ENCODE measurements around the gene ZMYND8.
"Not testable (repeated sequence)": the region's sequence is repeated elsewhere in the genome, so short reads cannot be mapped to it uniquely, and the experiment has no call there.

Gene ZMYND8

DNA sequence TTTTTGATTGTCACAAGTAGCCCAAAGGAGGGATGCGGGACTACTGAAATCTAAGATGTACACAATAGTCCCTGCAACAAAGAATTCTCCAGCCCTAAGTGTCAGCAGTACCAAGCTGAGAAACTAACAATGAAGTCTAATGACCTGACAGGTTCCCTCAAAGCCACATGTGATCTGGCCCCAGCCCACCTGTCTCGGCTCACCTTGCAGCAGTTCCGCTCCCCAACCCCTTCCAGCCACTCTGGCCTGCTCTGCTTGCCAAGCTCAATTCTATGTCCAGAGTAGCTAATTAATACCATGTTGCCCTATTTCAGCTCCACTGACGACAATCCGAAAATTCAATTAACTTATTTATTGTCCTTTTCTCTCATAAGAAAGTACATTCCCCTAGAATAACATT is 72.1 kb downstream of the ZMYND8 start:
- no peak for DNase-seq

DNA sequence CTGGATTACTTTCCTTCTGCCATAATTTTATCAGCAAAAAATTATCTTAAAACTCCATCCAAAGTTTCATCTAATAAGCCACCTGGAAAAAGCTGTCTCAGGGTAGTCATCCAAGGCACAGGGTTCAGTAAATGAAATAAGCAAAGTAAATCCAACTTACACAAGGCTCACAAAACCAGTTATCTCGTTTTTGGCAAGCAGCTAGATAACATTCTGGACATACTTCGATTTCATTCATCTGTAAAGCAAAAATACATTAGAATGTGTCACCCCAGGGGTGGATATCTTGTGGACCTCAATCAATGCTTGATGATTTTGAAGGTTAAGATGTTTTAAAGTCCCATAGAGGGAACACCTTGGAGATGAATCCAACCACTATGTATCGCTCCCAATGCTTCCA is 73.1 kb downstream of the ZMYND8 start:
- DNase-seq, result no peak

DNA sequence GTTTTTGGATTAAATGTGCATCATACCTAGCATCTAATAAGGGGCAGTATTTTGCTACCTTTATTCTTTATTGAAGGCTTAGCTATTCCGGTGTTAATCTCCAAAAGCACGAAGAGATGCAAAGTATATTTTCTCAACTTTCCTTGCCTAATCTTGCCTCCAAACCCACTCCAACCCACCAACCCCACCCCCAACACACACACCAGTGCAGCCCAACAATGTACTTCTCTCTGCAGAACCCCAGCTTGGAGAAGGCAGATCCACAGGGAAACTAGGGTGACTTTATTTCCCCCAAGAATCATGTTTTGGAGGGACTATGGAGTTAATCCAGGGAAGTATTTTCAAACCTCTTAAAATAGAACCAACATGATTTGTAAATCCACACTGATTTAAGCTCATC is 73.6 kb downstream of the ZMYND8 start:
- no peak for DNase-seq

DNA sequence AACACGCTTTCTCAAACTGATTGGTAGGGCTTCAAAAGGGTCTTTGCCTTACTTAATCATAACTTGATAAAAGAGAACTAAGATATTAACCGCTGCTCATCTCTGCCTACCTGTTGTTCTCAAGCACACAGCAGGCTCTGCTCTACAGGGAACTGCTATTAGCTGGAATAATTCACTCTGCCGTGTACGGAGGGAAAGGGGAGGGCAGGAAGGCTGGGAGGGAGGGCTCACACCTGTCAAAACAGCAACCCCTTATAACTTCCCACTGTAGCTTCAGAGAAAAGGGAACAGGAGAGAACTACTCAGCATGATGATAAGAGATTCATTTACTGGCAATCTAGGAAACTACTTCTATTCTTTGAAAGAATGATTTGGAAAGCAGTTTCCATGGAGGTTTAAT is 75.1 kb downstream of the ZMYND8 start:
- no peak for DNase-seq

DNA sequence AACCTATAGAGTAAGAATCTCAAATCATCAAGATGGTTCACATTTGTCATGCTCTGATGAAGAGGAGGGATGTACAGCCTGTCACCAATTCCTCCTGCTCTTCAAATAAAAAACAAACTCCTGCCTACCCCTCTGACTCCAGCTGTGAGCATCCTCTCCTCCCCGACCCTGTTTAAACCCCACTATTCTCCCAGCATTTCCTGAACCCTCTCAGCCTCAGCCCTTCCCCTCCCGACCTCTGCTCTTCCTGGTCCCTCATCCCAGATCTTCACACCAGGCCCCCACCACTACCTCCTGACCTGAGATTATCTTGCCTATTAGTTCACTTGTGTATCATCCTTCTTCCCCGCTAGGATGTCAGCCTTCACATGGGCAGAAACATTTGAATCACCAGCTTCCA is 75.8 kb downstream of the ZMYND8 start:
- no peak for DNase-seq

DNA sequence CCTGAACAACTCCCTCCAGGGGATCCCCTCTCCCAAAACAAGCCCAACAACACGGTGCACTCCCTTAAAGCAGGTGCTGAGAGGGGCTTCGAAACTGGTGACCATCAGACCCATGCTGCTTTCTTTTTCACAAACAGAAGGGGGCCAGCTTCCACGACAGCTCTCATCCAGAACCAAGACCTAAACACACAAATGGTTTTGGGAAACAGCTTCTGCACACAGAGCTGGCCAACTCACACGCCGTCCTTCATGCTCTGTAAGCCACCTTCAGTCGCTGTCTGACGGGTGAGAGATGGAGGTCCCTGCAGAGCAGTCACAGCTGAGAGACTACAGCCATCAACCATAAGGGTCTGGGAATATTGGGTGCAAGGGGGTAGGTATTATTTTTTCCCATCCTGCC is 76.3 kb downstream of the ZMYND8 start:
- DNase-seq, result no peak

DNA sequence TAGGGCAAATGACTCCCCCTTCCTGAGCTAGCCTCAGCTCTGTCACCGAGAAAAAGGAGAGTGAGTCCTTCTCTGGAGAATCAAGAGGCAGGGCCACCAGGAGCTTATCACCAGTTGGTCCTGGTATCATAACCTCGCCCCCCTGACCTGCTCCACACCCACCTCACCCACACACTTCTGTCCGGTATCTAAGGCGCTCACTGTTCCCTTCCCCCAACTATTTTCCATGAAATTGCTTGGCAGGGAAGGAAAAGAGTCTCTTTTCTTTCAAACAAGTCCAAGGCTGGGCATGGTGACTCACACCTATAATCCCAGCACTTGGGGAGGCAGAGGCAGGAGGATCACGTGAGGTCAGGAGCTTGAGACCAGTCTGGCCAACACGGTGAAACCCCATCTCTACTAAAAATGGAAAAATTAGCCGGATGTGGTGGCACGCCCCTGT is 77.6 kb downstream of the ZMYND8 start:
- DNase-seq, result peak; percentile 46

DNA sequence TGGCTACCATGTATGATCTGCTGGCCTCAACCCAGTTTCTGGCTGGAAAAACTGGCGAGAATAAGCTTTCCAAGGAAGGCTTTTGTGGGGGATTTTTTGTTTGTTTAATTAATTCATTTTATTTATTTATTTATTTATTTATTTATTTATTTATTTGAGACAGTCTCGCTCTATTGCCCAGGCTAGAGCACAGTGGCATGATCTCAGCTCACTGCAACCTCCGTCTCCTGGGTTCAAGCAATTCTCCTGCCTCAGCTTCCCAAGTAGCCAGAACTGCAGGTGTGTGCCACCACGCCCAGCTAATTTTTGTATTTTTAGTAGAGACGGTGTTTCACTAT is 79.0 kb downstream of the ZMYND8 start:
- DNase-seq, result not testable (repeated sequence)

DNA sequence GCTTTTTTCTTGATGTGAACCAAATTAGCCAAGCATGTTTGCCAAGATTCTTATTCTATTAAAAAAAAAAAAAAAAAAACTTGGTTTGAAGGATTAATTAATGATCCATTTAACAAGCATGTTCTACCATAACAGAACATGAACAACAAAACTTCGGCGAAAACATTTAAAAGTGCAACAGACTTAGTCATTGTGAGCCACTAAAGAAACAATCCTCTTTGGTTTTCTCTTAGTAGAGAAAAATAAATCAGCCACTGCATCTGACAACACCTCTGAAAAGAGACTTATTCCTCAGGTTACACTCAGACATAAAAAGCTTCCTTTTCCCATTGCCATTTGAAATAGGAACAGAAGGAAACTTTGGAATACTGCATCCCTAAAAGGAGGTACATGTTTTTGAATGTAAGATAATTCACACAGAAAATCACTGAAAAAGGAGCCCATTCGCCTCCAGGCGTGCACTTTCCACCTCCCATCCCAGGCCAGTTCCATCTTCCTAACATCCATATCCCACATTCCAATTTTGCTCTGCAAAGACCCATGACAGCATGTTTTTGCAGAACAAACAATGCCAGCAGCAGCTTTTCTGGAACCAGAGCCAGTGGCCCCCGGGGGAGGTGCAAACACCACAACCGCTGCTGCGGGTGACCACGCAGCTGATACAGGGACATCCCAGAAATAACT is 79.5 kb downstream of the ZMYND8 start:
- peak; percentile 46 for DNase-seq

DNA sequence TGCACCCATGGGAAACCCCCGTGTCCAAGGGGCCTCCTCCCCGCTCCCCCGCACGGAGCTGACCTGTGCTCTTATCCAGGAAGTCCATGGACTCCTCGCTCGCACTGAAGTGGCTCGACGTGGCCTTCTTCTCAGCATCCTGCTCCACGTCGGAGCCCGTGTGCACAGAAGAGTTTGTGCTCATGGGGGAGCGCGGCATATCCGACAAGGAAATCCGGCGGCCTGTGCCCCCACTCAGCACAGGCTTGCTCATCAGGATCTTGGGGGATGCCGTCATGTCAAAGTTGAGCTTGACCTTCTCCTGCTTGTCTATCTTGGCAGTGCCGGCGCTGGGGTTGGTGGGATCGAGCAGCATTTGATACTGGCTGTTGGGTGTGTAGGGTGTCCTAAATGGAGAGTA is 80.2 kb downstream of the ZMYND8 start:
- DNase-seq, result no peak

DNA sequence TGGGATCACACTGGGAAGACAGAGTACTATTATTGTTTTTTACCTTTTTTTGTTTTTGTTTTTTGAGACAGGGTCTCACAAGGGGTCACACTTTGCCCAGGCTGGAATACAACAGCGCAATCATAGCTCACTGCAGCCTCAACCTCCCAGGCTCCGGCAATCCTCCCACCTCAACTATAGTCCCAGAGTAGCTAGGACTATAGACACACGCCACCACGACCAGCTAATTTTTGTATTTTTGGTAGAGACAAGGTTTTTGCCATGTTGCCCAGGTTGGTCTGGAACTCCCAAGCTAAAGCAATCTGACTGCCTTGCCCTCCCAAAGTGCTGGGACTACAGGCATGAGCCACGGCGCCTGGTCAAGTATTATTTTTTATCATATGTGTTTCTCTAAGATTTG is 81.0 kb downstream of the ZMYND8 start:
- DNase-seq, result no peak

DNA sequence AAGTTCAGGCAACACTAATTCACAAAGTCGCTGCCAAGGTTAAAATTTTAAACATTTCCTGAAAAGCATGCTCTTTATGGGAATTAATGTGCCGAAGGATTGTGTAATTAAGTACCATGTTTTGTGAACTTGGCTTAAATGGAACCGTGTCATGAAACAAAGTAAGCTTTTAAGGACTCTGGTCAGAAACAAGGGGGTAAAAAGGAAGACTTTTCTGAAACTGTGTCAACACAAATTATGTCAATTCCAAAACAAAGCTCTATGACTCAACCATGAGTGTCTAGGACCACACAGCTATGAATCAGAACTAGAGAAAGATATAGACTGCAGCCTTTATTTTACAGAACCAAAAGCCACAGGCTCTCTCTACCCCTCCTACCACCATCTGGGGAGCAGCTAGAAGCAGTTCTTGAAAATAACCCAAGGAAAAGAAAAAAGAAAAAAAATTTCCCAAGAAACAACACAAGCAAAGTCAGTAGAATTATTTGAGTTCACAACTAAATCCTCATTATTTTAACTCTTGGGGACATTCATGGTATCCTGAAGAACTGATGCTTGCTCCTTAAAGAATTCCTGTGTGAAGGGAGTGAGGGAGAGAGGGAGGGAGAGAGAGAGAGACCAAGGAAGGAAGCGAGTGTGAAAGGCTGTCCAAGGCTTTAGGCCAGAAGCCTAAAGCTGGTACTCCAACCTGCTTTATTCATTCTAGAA is 81.9 kb downstream of the ZMYND8 start:
- peak; percentile 45 for DNase-seq

DNA sequence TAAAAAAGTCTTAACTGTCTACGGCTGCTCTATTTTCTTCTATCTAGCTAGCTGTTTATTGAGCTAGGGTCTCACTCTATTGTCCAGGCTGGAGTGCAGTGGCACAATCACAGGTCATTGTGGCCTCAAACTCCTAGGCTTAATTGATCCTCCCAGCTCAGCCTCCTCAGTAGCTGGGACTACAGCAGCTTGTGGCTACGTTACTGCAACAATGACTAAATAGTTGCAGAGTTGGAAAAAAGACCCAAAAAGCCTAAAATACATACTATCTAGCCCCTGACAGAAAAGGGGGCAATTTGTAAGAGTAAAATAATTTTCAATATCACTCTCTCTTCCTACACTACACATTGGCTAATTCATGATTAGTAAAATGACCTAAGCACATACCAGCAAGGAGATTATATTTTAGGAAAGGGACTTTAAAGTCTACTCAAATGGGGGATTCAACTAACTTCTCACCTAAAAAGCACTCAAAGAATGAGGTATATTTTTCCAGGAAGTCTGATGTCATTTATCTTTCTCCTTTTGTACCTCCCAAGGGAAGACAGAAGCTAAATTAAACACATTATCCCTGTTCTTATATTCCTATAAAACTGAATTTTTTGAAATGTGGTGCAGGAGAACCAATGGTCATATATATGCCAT is 82.8 kb downstream of the ZMYND8 start:
- no peak for DNase-seq

DNA sequence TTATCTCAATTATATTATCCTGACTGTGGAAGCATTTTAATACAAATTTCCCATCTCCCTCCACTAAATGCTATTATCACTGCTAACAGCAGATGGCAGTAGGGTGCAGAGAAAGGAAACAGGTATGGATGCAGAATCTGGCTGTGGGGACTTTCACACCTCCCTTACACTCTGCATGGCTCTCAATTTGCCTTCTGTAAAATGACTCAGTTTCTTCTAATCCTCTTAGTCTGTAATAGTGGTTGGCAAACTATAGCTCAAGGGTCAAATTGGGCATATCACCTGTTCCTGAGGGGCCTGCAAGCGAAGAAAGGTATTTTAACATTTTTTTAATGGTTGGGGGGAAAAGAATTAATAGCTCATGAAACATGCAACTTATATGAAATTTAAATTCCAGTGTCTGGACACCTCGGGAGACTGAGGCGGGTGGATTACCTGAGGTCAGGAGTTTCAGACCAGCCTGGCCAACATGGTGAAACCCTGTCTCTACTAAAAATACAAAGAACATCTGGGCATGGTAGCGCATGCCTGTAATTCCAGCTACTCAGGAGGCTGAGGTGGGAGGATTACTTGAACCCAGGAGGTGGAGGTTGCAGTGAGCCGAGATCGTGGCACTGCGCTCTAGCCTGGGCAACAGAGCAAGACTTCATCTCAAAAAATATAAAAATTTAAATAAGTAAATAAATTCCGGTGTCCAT is 83.5 kb downstream of the ZMYND8 start:
- peak; percentile 81 for DNase-seq

DNA sequence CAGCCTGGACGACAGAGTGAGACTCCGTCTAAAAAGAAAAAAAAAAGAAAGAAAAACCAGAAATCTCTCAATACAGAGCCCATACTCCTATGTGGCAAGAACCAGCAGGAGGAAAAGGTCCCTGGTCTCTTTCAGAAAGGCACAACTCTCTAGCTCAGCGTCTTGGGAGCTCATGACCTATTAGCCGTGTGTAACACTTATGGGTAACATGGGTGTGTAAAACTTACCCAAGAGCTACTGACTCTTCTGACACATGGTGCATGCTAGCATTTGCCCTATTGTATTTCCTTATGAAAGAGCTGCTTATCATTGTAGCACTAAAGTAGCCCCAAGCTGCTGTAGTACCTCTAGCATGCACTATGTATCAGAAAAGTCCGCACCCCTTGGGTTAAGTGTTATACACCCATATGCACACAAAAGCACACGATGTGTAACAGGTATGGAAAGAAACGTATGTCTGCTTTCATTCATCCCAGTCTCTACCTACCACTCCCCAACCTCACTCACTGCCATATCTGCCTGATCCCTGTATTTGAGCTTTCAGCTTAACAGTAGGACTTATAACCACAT is 85.4 kb downstream of the ZMYND8 start:
- no peak for DNase-seq

DNA sequence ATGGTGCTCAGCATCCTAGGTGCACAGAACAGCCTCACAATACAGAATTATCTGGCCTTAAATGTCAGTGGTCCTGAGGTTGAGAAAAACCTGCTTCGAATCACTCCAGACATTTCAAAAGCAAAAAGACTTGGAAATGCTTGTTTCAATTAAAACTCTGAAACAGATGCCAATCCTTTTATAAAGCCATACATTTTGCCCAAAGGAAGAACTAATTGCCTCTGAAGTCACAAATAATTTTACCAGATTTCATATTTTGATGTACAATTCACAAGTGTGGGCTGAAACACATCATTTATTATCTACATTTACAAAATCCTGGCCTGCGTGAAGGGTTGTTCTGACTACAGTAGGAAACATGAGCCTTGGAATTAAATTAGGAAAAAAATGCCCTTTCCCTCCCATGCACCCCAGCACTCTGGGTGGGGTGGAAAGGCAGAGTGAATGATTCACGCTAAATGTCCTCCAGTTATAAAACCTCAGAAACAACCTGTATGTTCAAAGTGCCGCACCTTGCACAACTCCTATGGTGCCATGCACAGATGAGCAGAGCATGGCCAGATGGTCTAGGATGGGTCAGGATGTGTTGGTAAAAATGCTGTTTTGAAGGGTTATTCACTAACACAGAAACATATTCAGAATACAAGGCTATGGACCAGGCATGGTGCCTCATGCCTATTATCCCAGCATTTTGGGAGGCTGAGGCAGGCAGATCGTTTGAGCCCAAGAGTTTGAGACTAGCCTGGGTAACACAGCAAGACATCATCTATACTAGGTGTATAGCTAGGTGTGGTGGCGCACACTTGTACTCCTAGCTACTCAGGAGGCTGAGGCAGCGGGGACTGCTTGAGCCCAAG is 87.0 kb downstream of the ZMYND8 start:
- no peak for DNase-seq

DNA sequence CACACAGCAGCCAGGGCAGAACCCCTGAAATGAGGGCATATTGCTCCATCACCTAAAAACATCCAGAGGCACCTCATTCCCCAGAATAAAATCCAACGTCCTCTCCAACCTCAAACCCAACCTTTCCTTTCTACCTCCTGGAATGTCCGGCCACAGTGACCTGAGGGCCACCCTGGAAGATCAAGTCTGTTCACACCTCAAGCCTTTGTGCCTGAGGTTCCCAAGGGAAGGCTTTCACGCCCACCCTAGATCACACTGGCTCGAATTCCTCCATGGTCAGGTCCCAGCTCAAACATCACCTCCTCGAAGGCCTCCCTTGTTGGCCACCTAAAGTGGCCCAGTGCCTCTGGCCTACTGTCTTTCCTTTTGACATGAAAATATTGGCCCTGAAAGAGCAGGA is 88.9 kb downstream of the ZMYND8 start:
- DNase-seq, result no peak

DNA sequence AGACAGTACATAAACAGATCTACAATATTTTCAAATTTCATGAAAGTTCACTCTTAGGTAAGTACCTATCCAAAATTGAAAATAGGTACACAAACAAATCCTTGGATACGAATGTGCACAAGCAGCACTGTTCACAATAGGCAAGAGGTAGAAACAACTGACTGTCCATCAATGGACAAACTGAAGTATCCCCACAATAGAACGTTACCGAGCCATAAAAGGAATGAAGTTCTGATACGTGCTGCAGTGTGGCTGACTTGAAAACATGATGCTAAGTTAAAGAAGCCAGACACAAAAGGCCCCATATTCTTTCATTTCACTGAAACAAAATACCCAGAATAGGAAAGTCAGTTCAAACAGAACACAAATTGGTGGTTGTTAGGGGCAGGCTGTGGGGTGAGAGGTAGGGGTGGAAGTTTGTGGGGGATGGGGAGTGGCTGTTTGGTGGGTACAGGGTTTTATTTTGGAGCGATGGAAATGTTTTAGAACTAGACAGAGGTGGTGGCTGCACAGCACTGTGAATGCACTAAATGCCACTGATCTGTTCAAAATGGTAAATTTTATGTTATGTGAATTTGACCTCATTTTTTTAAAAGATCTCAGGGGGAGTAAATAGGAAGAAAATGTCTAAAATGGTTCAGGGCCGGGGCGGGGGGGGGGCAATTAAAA is 89.5 kb downstream of the ZMYND8 start:
- no peak for DNase-seq

DNA sequence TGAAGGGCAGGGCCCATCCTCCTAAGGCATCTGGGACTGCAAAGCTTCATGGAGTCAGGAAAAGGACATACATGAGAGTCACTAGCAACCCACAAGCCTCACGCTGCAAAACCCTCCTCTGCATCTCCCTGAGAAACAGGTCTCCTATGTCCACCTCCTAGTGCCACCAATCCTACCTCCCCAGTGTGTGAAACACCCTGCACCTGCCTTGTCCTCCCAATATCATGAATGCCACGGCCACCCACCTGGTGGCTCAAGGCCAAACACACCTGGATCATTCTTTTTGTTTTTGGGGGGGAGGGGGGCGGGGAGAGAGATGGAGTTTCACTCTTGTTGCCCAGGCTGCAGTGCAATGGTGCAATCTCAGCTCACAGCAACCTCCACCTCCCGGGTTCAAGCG is 90.5 kb downstream of the ZMYND8 start:
- no peak for DNase-seq

DNA sequence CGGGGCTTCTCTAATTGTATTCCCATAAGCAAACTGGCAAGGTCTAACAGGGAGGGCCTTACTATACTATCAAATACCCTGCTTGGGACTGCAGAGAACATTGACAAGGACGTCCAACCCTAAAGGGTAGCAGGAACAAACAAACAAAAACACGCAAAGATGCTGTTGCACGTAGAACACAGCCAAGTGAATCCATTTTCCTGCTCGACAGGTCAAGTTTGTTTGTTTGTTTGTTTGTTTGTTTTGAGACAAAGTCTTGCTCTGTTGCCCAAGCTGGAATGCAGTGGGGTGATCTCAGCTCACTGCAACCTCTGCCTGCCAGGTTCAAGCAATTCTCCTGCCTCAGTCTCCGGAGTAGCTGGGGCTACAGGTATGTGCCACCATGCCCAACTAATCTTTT is 91.3 kb downstream of the ZMYND8 start:
- DNase-seq, result no peak

DNA sequence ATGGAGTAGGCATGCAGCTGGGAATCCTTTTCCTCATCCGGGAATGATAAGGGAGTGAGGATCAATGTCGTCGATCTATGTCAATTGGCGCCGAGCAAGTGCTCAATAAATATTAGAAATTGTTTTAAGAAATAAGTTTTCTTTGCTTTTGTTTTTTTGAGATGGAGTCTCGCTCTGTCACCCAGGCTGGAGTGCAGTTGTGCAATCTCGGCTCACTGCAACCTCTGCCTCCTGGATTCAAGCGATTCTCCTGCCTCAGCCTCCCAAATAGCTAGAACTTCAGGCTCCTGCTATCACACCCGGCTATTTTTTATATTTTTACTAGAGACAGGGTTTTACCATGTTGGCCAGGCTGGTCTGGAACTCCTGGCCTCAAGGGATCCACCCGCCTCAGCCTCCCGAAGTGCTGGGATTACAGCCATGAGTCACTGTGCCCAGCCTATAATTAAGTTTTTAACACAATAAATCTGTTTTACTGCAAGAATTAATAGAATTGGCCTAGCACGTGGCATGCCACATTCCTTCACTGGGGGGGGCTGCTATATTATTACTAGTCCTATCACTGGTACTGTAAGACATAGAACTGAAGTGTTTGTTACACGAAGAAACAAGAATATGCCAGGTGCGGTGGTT is 92.2 kb downstream of the ZMYND8 start:
- not testable (repeated sequence) for DNase-seq

Data from hematopoietic multipotent progenitor cell treated with erythropoietin and hydrocortisone succinate and interleukin-3 and kit ligand, for 4 days (in vitro differentiated cells).